Stomach (tissue), 4 donors: ENCODE measurements around the gene HNRNPA2B1.

Experiments
- CTCF ChIP-seq, 7 experiments: fragments of 450-650 bp in 4 of 7; fragments of 200-600 bp in 3 of 7; sonication (generic) in 3 of 7; IDR thresholded peaks; one replicate each; pipeline ENCODE4 v1.5.1; 2016 to 2019; ENCODE audit warnings: antibody characterized with exemption in 7 of 7, control low read depth in 2 of 7, mild to moderate bottlenecking in 1 of 7
- POLR2A ChIP-seq, 4 donors: fragments of 450-650 bp; IDR thresholded peaks; one replicate each; pipeline ENCODE4 v1.6.1; 2016; ENCODE audit warnings: antibody characterized with exemption in 4 of 4, control low read depth in 2 of 4, mild to moderate bottlenecking in 1 of 4, moderate library complexity in 1 of 4

DNA sequence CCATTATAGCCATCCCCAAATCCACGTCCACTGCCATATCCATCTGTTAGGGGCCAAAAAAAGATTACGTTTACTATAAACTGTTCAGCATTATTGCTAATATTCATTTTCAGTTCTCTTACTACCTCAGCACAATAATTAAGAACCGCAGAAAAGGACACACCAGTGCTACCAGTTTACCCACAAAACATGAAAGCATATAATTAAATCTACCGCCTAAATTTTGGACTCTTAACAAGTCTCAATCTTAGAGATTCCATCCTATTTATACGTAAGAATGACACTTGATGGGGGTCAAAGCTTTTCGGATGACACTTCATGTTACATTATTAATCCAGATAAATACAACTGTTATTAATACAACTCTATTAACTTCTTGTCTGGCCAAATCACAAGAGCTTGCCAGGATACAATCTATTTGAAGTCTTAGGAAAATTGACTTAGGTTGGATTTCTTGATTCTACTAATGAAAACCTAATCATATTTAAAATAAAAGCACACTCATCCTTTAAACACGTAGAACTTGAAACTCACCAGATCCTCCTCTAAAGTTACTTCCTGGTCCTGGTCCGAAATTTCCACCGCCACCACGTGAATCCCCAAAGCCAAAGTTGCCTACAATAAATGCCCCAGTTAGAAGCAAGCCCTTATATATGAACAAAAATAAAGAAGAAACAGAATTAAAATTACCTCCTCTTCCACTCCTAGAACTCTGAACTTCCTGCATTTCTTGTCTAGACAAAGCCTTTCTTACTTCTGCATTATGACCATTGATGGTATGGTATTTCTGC, 4.5 kb downstream of the HNRNPA2B1 start:
- TF ChIP-seq CTCF (IDR thresholded peaks at IDR 0.05), result no peak
- no peak for TF ChIP-seq POLR2A (IDR thresholded peaks at IDR 0.05)
